Measurements from ENCODE around the gene OR2B2.

OR2B2 gene

DNA sequence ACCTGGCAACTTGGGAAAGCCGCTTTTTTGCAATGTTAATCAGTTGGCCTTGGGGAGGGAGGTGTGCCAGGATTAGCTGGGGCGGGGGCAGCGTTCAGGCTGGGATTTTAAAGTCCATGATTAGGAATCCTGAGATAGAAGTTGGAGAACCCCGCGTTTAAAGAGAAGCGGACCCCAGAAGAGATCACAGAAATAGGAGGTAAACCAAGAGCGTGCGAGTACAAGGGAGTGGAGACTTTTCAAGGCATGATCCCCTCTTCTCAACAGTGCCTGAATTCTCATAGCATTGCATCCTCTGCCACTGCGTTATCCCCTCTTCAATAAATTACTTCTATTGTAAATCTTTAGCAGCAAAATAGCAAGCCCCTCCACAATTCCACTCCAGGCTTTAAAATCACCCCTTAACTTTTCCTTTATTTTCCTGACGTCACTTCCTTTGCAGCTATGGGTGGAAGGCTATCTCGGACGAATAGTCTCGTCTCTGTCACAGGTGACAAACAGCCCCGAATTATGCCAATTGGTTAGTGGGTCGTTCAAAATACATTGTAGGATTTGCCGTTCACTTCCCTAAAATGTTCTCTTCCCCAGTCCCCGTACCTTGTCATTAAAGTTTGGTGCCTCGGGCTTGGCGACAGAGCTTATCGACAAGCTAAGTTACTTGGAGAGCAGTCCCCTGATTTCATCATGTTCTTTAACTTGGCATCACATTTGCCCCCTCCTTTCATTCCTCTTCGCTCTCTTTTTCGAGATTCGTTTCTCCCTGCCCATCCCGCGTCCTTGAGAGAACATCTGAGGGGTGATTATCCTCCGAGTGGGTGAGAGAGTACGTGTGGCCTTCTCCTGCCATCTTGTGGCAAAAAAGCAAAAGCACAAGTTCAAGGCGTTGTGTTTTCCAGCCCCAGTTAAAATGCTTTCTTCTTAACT lies 17.1 kb downstream of the OR2B2 start:
- Histone ChIP-seq H3K4me3 (ENCODE audit: low read depth in 1 of 5, low read length in 5 of 5) (peak overlapping the region; percentile 94 to 100 (median 98)), H3K27me3 (ENCODE audit: control insufficient read depth in 5 of 5, insufficient read depth in 4 of 5, low read length in 5 of 5) (peaks cover 8 to 27% (median 11%) of the 10 kb centered on the region in 5 donors), H3K4me1 (ENCODE audit: control insufficient read depth in 5 of 5, insufficient read depth in 5 of 5, low read length in 5 of 5) (peaks cover 2 to 43% (median 37%) of the 10 kb centered on the region in 5 donors), H3K9ac (ENCODE audit: low read length in 5 of 5) (peak overlapping the region; percentile 51 to 83 (median 77)), H3K9me3 (ENCODE audit: control insufficient read depth in 5 of 5, low read length in 5 of 5) (no peaks in the 10 kb centered on the region), H3K27ac (ENCODE audit: low read depth, low read length) (peak overlapping the region; percentile 86), H3K36me3 (ENCODE audit: control insufficient read depth in 5 of 5, insufficient read depth in 5 of 5, low read length in 5 of 5) (no peaks in the 10 kb centered on the region)

DNA sequence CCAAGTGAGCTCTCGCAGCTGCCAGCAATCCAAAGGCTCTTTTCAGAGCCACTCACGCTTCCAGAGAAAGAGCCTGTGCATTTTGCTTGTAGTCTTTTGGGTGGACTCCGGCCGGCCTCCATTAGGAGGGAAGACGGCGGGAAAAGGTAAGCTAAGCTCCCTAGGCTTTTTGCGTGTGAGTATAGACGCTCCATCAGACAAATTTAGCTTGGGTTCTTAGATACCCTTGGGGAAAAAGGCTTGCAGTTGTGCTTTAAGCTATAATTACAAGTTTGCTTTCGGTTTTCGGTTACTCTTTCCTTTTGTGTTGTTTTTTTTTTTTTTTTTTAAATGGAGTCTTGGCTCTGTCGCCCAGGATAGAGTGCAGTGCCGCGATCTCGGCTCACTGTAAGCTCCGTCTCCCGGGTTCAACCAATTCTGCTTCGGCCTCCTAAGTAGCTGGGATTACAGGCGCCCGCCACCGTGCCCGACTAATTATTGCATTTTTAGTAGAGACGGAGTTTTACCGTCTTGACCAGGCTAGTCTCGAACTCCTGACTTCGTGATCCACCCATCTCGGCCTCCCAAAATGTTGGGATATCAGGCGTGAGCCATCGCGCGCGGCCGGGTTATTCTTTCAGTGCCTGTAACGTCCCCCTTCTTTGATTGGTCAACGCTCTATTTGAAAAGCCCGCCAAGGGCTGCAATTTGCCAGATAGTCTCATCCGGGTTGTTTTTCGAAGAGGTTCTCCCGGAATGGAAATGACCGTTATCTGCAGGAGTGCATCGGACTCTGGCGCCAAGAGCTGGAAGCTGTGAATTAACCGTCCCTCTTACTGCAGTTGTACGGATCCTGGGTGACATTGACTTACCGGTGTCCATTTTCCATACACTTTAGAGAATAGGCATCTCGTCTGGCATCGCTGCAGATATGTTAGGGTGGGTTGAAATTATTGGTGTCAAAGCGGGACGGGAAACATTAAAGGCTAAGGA lies 18.1 kb downstream of the OR2B2 start:
- H3K27me3 ChIP-seq (ENCODE audit: control insufficient read depth in 5 of 5, insufficient read depth in 4 of 5, low read length in 5 of 5) = peaks cover 11 to 37% (median 14%) of the 10 kb centered on the region in 5 donors
- peak overlapping the region; percentile 86 for H3K27ac ChIP-seq (ENCODE audit: low read depth, low read length)
- H3K36me3 ChIP-seq (ENCODE audit: control insufficient read depth in 5 of 5, insufficient read depth in 5 of 5, low read length in 5 of 5) = no peaks in the 10 kb centered on the region
- H3K4me3 ChIP-seq (ENCODE audit: low read depth in 1 of 5, low read length in 5 of 5) = peak overlapping the region; percentile 94 to 100 (median 98)
- no peaks in the 10 kb centered on the region for H3K9me3 ChIP-seq (ENCODE audit: control insufficient read depth in 5 of 5, low read length in 5 of 5)
- peaks cover 2 to 45% (median 39%) of the 10 kb centered on the region in 5 donors for H3K4me1 ChIP-seq (ENCODE audit: control insufficient read depth in 5 of 5, insufficient read depth in 5 of 5, low read length in 5 of 5)
- peak overlapping the region; percentile 51 to 83 (median 73) for H3K9ac ChIP-seq (ENCODE audit: low read length in 5 of 5)

DNA sequence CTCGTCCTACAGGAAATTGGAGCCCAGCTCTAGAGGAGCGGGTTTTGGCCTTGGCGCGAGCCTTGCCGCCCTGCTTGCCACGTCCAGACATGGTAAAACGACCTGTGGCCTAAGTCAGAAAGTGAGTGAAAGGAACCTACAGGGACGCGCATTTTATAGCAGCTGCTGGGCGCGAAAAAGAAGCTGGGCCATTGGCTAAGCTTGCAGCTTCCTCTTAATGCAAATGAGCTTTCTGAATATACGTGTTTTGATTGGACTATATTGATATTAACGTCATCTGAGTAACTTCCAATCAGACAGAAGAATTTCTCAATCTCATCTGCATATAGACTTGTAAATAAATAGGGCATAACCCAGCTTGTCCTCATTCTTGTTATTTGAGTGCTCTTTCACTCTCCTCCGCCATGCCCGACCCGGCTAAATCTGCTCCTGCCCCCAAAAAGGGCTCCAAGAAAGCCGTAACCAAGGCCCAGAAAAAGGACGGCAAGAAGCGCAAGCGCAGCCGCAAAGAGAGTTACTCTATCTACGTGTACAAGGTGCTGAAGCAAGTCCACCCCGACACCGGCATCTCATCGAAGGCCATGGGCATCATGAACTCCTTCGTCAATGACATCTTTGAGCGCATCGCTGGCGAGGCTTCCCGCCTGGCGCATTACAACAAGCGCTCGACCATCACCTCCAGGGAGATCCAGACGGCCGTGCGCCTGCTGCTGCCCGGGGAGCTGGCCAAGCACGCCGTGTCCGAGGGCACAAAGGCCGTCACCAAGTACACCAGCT lies 18.9 kb downstream of the OR2B2 start:
- H3K9ac ChIP-seq (ENCODE audit: low read length in 5 of 5) = peak overlapping the region in 2 of 5 donors; percentile 26 to 64
- H3K4me1 ChIP-seq (ENCODE audit: control insufficient read depth in 5 of 5, insufficient read depth in 5 of 5, low read length in 5 of 5) = peaks cover 2 to 45% (median 39%) of the 10 kb centered on the region in 5 donors

GRCh38 chr6:27892649-27893058 lies 19.5 kb downstream of the OR2B2 start:
- peaks cover 2 to 45% (median 39%) of the 10 kb centered on the region in 5 donors for H3K4me1 ChIP-seq (ENCODE audit: control insufficient read depth in 5 of 5, insufficient read depth in 5 of 5, low read length in 5 of 5)
- peak overlapping the region in 1 of 5 donors; percentile 61 for H3K9ac ChIP-seq (ENCODE audit: low read length in 5 of 5)
- H3K27me3 ChIP-seq (ENCODE audit: control insufficient read depth in 5 of 5, insufficient read depth in 4 of 5, low read length in 5 of 5) = peaks cover 14 to 44% (median 18%) of the 10 kb centered on the region in 5 donors
- H3K36me3 ChIP-seq (ENCODE audit: control insufficient read depth in 5 of 5, insufficient read depth in 5 of 5, low read length in 5 of 5) = no peaks in the 10 kb centered on the region
- H3K4me3 ChIP-seq (ENCODE audit: low read depth in 1 of 5, low read length in 5 of 5) = peak overlapping the region; percentile 94 to 100 (median 98)
- H3K9me3 ChIP-seq (ENCODE audit: control insufficient read depth in 5 of 5, low read length in 5 of 5) = no peaks in the 10 kb centered on the region
- no peak overlapping the region for H3K27ac ChIP-seq (ENCODE audit: low read depth, low read length)

More for the DNA sequence above, 18.9 kb downstream of the OR2B2 start:
- Histone ChIP-seq H3K9me3 (ENCODE audit: control insufficient read depth in 5 of 5, low read length in 5 of 5) (no peaks in the 10 kb centered on the region), H3K4me3 (ENCODE audit: low read depth in 1 of 5, low read length in 5 of 5) (peak overlapping the region; percentile 94 to 100 (median 98)), H3K27me3 (ENCODE audit: control insufficient read depth in 5 of 5, insufficient read depth in 4 of 5, low read length in 5 of 5) (peaks cover 11 to 40% (median 18%) of the 10 kb centered on the region in 5 donors), H3K27ac (ENCODE audit: low read depth, low read length) (no peak overlapping the region), H3K36me3 (ENCODE audit: control insufficient read depth in 5 of 5, insufficient read depth in 5 of 5, low read length in 5 of 5) (no peaks in the 10 kb centered on the region)

DNA sequence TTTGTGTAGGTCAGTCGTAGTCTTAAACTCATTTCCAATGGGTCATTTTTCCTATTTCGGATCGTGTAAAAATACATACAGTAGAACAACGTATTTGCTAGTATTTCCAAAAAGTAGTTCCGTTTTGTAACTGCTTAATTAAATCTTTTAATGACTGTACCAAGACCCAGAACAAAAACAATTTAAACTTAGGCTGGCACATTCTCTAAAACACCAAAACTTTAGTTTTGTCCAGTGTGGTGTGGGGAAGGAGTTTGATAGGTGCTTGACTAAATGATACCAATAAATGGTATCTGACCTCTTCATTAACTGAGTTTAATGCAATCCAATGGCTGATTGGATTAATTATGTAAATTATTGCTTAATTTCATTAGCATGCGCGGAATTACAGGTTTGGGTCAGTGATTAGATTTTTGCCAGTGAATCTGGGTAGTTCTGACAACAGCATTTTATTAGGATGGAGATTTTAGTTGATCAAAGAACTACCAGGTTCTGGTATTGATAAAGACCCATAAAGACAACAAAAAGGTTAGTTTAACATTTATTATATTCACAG lies 20.8 kb downstream of the OR2B2 start:
- no peak overlapping the region for H3K27ac ChIP-seq (ENCODE audit: low read depth, low read length)
- H3K9ac ChIP-seq (ENCODE audit: low read length in 5 of 5) = no peak overlapping the region
- H3K4me1 ChIP-seq (ENCODE audit: control insufficient read depth in 5 of 5, insufficient read depth in 5 of 5, low read length in 5 of 5) = peaks cover 2 to 45% (median 39%) of the 10 kb centered on the region in 5 donors
- no peaks in the 10 kb centered on the region for H3K36me3 ChIP-seq (ENCODE audit: control insufficient read depth in 5 of 5, insufficient read depth in 5 of 5, low read length in 5 of 5)
- H3K9me3 ChIP-seq (ENCODE audit: control insufficient read depth in 5 of 5, low read length in 5 of 5) = no peaks in the 10 kb centered on the region
- peaks cover 14 to 44% (median 18%) of the 10 kb centered on the region in 5 donors for H3K27me3 ChIP-seq (ENCODE audit: control insufficient read depth in 5 of 5, insufficient read depth in 4 of 5, low read length in 5 of 5)
- no peak overlapping the region for H3K4me3 ChIP-seq (ENCODE audit: low read depth in 1 of 5, low read length in 5 of 5)

DNA sequence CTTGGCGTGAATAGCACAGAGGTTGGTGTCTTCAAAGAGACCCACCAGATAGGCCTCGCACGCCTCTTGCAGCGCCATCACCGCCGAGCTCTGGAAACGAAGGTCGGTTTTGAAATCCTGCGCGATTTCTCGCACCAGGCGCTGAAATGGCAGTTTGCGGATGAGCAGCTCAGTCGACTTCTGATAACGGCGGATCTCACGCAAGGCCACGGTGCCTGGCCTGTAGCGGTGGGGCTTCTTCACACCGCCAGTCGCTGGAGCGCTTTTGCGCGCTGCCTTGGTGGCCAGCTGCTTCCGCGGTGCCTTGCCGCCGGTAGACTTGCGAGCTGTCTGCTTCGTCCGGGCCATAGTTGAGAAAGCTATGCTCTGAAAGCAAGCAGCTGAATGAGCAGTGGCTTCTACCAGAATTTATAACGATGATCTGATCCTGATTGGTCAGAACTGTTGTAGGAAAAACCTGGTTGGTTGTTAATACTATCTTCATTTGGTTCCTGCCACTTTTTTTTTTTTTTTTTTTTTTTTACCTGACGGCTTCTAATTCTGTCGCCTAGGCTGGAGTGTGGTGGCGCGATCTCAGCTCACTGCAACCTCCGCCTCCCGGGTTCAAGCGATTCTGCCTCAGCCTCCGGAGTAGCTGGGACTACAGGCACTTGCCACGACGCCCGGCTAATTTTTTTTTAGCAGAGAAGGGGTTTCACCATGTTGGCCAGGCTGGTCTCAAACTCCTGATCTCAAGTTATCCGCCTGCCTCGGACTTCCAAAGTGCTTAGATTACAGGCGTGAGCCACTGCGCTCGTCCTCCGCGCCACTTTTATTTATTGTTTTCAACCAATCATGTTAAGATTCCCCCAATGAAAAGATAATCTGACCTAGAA lies 21.5 kb downstream of the OR2B2 start:
- peaks cover 14 to 44% (median 18%) of the 10 kb centered on the region in 5 donors for H3K27me3 ChIP-seq (ENCODE audit: control insufficient read depth in 5 of 5, insufficient read depth in 4 of 5, low read length in 5 of 5)
- peaks cover 2 to 45% (median 38%) of the 10 kb centered on the region in 5 donors for H3K4me1 ChIP-seq (ENCODE audit: control insufficient read depth in 5 of 5, insufficient read depth in 5 of 5, low read length in 5 of 5)
- H3K36me3 ChIP-seq (ENCODE audit: control insufficient read depth in 5 of 5, insufficient read depth in 5 of 5, low read length in 5 of 5) = no peaks in the 10 kb centered on the region
- no peaks in the 10 kb centered on the region for H3K9me3 ChIP-seq (ENCODE audit: control insufficient read depth in 5 of 5, low read length in 5 of 5)
- peak overlapping the region; percentile 48 to 60 (median 51) for H3K4me3 ChIP-seq (ENCODE audit: low read depth in 1 of 5, low read length in 5 of 5)
- H3K27ac ChIP-seq (ENCODE audit: low read depth, low read length) = no peak overlapping the region
- H3K9ac ChIP-seq (ENCODE audit: low read length in 5 of 5) = peak overlapping the region in 2 of 5 donors; percentile 35 to 47

DNA sequence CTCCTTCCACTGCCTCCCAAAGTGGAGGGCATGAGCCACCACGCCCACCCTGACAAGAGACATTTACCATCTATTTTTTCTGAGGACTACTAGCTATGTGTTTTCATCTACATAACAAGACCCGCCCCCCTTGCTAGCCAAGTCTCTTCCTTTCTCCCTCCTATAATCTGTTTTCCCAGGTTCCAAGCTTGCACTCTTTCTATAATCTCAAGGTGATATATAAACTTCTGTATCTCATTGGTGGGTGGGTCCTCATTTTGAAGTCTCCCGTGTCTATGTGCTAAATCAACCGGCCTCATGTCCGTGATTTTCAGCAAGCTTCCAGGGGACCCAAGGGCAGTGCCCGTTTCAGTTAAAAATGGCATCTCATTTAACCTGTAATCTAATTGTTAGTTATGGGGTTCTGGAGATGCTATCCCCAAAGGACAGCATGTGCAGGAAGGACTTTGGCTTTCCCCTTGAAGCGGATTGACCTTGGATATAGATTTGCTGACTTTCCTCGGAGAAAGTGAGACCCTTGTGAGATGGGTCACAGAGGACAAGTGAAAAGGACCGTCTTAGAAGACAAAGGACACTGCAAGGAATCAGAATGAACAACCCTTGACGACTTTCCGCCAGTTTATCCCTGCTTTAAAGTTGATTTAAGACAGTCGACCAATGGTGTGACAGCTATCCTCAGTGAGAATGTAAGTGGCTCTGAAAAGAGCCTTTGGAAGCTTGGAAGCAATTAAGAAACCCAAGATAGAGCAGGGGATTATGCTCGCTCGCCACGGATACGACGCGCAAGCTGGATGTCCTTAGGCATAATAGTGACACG lies 22.4 kb downstream of the OR2B2 start:
- H3K27ac ChIP-seq (ENCODE audit: low read depth, low read length) = no peak overlapping the region

GRCh38 chr6:27889275-27889627 lies 22.9 kb downstream of the OR2B2 start:
- no peaks in the 10 kb centered on the region for H3K36me3 ChIP-seq (ENCODE audit: control insufficient read depth in 5 of 5, insufficient read depth in 5 of 5, low read length in 5 of 5)
- no peak overlapping the region for H3K27ac ChIP-seq (ENCODE audit: low read depth, low read length)
- H3K9ac ChIP-seq (ENCODE audit: low read length in 5 of 5) = no peak overlapping the region
- H3K9me3 ChIP-seq (ENCODE audit: control insufficient read depth in 5 of 5, low read length in 5 of 5) = no peaks in the 10 kb centered on the region
- no peak overlapping the region for H3K4me3 ChIP-seq (ENCODE audit: low read depth in 1 of 5, low read length in 5 of 5)
- H3K27me3 ChIP-seq (ENCODE audit: control insufficient read depth in 5 of 5, insufficient read depth in 4 of 5, low read length in 5 of 5) = peaks cover 14 to 44% (median 18%) of the 10 kb centered on the region in 5 donors
- H3K4me1 ChIP-seq (ENCODE audit: control insufficient read depth in 5 of 5, insufficient read depth in 5 of 5, low read length in 5 of 5) = peaks cover 2 to 34% (median 28%) of the 10 kb centered on the region in 5 donors

More for the DNA sequence above, 22.4 kb downstream of the OR2B2 start:
- H3K9ac ChIP-seq (ENCODE audit: low read length in 5 of 5) = peak overlapping the region in 1 of 5 donors; percentile 35
- peaks cover 14 to 44% (median 18%) of the 10 kb centered on the region in 5 donors for H3K27me3 ChIP-seq (ENCODE audit: control insufficient read depth in 5 of 5, insufficient read depth in 4 of 5, low read length in 5 of 5)
- H3K36me3 ChIP-seq (ENCODE audit: control insufficient read depth in 5 of 5, insufficient read depth in 5 of 5, low read length in 5 of 5) = no peaks in the 10 kb centered on the region
- H3K9me3 ChIP-seq (ENCODE audit: control insufficient read depth in 5 of 5, low read length in 5 of 5) = no peaks in the 10 kb centered on the region
- peak overlapping the region; percentile 48 to 60 (median 51) for H3K4me3 ChIP-seq (ENCODE audit: low read depth in 1 of 5, low read length in 5 of 5)
- H3K4me1 ChIP-seq (ENCODE audit: control insufficient read depth in 5 of 5, insufficient read depth in 5 of 5, low read length in 5 of 5) = peaks cover 2 to 39% (median 34%) of the 10 kb centered on the region in 5 donors

All from subcutaneous abdominal adipose tissue (tissue), 5 donors.